Panc1 (cell line): ENCODE data around the gene PAIP1. TPM values are rescaled to one million over a fixed set of nuclear protein-coding genes. Genes with fewer than 3 reads are reported as not detected.

Experiments used
- ATAC-seq: fragments of 200-7000 bp; cut with Tn5 transposase; 2 replicates; pipeline ENCODE4 v1.9.1; 2020; ENCODE audit warnings: mild to moderate bottlenecking, moderate library complexity
- BruUV-seq: library from RNA; stranded (reverse); fragments of 400-500 nt; replicated peaks from 2 replicates; lab custom pipeline; 2021; lab: Mats Ljungman, UMichigan
- CTCF ChIA-PET: fragments of 300-600 bp; sonication (Branson Sonifier 250); formaldehyde crosslinking; loops from one replicate; lab custom pipeline; 2022; ENCODE audit warnings: antibody characterized with exemption; lab: Charles Lee
- POLR2A ChIA-PET: fragments of 300-600 bp; sonication (Branson Sonifier 250); formaldehyde crosslinking; loops from one replicate; lab custom pipeline; 2022; ENCODE audit warnings: antibody characterized with exemption; lab: Charles Lee
- DNase-seq: peaks from one replicate; pipeline ENCODE4 v3.0.0-alpha.2; 2010; ENCODE audit warnings: low read depth, low spot score
- H3K27ac ChIP-seq: 2 replicates; pipeline ENCODE4 v1.5.1; 2011; ENCODE audit warnings: mild to moderate bottlenecking, low read length, inconsistent platforms
- H3K27me3 ChIP-seq: fragments of 200-500 bp; sonication (Bioruptor generic); 2 replicates; pipeline ENCODE4 v1.6.0; 2014; ENCODE audit warnings: low read length, inconsistent platforms; ENCODE audit not compliant: control insufficient read depth, insufficient read depth
- H3K36me3 ChIP-seq: fragments of 200-500 bp; sonication (Bioruptor generic); 2 replicates; pipeline ENCODE4 v1.5.1; 2014; ENCODE audit warnings: inconsistent platforms, mild to moderate bottlenecking, low read length, moderate library complexity; ENCODE audit not compliant: control insufficient read depth, insufficient read depth
- H3K4me1 ChIP-seq: 2 replicates; pipeline ENCODE4 v1.5.1; 2011; ENCODE audit warnings: inconsistent platforms, mild to moderate bottlenecking, low read length, moderate library complexity; ENCODE audit not compliant: control insufficient read depth, insufficient read depth
- H3K4me3 ChIP-seq, 2 experiments: 2 replicates each; pipeline ENCODE4 v1.5.1; 2011 to 2012; ENCODE audit warnings: low read depth in 2 of 2, low read length in 2 of 2, mild to moderate bottlenecking in 2 of 2, inconsistent platforms in 1 of 2, moderate library complexity in 1 of 2
- H3K9me3 ChIP-seq: fragments of 200-500 bp; sonication (Bioruptor generic); 2 replicates; pipeline ENCODE4 v1.5.1; 2014; ENCODE audit warnings: low read depth, mild to moderate bottlenecking, inconsistent platforms, low read length, moderate library complexity; ENCODE audit not compliant: control insufficient read depth, insufficient read depth
- CTCF ChIP-seq: fragments of 450-650 bp; IDR thresholded peaks from 2 replicates; pipeline ENCODE4 v1.5.1; 2017; ENCODE audit warnings: mild to moderate bottlenecking
- POLR2AphosphoS5 ChIP-seq: IDR thresholded peaks from 2 replicates; pipeline ENCODE4 v1.6.1; 2012; ENCODE audit warnings: mild to moderate bottlenecking, low read depth, low read length, moderate library complexity
- REST ChIP-seq, 2 experiments: IDR thresholded peaks; 2 replicates each; pipeline ENCODE4 v1.6.1; 2011 to 2012; ENCODE audit warnings: low read depth in 2 of 2, control low read depth in 1 of 2, low read length in 1 of 2, mild to moderate bottlenecking in 1 of 2, moderate library complexity in 1 of 2; ENCODE audit not compliant: insufficient read depth in 1 of 2
- SIN3A ChIP-seq: IDR thresholded peaks from 2 replicates; pipeline ENCODE4 v1.6.1; 2012; ENCODE audit warnings: low read depth, mild to moderate bottlenecking, low read length, moderate library complexity, borderline replicate concordance; ENCODE audit not compliant: insufficient read depth
- TCF7L2 ChIP-seq: IDR thresholded peaks from 2 replicates; pipeline ENCODE4 v1.6.1; 2011; ENCODE audit warnings: mild to moderate bottlenecking, low read depth, low read length, inconsistent platforms
- in situ Hi-C: cut with HindIII; loops from 2 replicates; pipeline ENCODE4 v1.10.0; 2016; ENCODE audit warnings: low sequenced_read_pairs, low pct_unique_long_range_greater_than_20kb
- intact Hi-C: fragments of 100-400 bp; cut with micrococcal nuclease; formaldehyde crosslinking; loops from one replicate; pipeline ENCODE4 v1.10.0; 2022; ENCODE audit not compliant: unreplicated experiment
- total RNA-seq: library from RNA; stranded (reverse); gene quantifications from one replicate; pipeline ENCODE4 v1.2.1, GENCODE V29; 2021; ENCODE audit not compliant: unreplicated experiment

PAIP1 gene
- total RNA-seq, 1 experiment from 2014 or later, result 127 TPM

GRCh38 chr5:43592363-43592762, 35.5 kb upstream of the PAIP1 start:
- no peak for DNase-seq
- Histone ChIP-seq H3K36me3 (no peaks in the 10 kb centered on the region), H3K9me3 (no peaks in the 10 kb centered on the region), H3K4me1 (no peaks in the 10 kb centered on the region), H3K4me3 (no peak overlapping the region), H3K27me3 (no peaks in the 10 kb centered on the region), H3K27ac (no peak overlapping the region)
- ATAC-seq, result no peak
- no TSS peak for BruUV-seq
- TF ChIP-seq CTCF (no peak), SIN3A (no peak), REST (IDR thresholded peaks at IDR 0.05; ENCODE audit: insufficient read depth in 1 of 2, low read depth in 2 of 2, low read length in 1 of 2) (no peak), POLR2AphosphoS5 (no peak), TCF7L2 (no peak)
- ChIA-PET POLR2A (no interaction called here), CTCF (no interaction called here)
- intact Hi-C loops (no loop called here), in situ Hi-C loops (no loop called here)

GRCh38 chr5:43590700-43591099, 33.8 kb upstream of the PAIP1 start:
- no peaks in the 10 kb centered on the region for H3K4me1 ChIP-seq
- TF ChIP-seq POLR2AphosphoS5 (no peak), SIN3A (no peak), REST (IDR thresholded peaks at IDR 0.05; ENCODE audit: insufficient read depth in 1 of 2, low read depth in 2 of 2, low read length in 1 of 2) (no peak), CTCF (no peak), TCF7L2 (no peak)
- ChIA-PET POLR2A (no interaction called here), CTCF (no interaction called here)
- H3K27me3 ChIP-seq, result no peaks in the 10 kb centered on the region
- H3K27ac ChIP-seq, result no peak overlapping the region
- no peak for DNase-seq
- no peaks in the 10 kb centered on the region for H3K36me3 ChIP-seq
- intact Hi-C loops, result no loop called here
- no peak overlapping the region for H3K4me3 ChIP-seq
- ATAC-seq, result no peak
- H3K9me3 ChIP-seq, result no peaks in the 10 kb centered on the region
- in situ Hi-C loops, result no loop called here
- no TSS peak for BruUV-seq
